GM20431 (cell line): ENCODE measurements around the gene SUPT5H.

Source experiments
- in situ Hi-C: fragments of 300-500 bp; cut with MseI, MboI; formaldehyde crosslinking; loops from one replicate; pipeline ENCODE4 v1.15.0; 2020; ENCODE audit warnings: low sequenced_read_pairs; ENCODE audit not compliant: unreplicated experiment

The SUPT5H gene

DNA sequence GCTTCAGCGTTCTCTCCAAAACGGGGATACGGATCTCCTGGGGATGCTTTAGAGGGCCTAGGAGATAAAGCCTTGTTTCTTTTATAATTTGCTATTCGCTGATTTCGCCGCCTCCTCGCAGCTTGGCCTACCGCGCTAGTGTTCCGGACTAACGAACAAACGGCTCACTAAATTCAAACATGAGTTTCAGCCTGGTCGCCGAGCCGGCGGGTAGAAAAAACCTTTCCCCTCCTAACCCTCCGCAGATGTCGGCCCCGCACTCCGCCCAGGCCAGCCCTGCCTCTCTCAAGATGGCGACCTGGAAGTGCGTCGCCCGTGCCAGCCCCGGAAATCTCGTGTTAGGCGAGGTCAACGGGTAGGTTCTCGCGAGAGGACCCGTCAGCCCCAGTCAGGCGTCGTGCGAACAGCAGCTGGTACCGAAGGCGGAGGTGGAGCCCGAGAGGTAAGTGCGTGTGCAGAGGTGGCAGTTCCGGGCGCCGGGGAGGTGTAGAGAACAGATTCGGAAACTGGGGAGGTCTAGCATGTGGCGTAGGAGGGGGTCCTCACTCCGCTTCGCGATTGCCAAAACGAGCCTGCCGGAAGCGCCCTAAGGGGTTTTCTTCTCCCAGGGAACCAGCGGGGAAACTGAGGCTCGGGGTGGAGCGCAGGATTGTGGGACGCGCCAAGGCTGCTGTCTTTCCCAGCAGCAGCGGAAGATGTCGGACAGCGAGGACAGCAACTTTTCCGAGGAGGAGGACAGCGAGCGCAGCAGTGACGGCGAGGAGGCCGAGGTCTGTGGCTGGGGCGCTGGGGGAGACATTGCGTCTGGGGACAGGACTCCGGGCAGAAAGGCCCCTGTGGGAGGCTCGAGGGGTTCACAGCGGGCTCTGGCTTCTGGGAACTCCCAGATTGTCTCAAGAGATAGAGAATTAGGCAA is at the start of gene SUPT5H:
Gene SUPT5H (plus strand): TSS at position 387 of the 916 bp plus-strand sequence. CDS start 309 bp downstream, at position 696.
- in situ Hi-C loops, result loop anchor here (10.0 kb wide), 1 partner anchor 89 kb away; the partner anchor contains the start of gene EID2B

DNA sequence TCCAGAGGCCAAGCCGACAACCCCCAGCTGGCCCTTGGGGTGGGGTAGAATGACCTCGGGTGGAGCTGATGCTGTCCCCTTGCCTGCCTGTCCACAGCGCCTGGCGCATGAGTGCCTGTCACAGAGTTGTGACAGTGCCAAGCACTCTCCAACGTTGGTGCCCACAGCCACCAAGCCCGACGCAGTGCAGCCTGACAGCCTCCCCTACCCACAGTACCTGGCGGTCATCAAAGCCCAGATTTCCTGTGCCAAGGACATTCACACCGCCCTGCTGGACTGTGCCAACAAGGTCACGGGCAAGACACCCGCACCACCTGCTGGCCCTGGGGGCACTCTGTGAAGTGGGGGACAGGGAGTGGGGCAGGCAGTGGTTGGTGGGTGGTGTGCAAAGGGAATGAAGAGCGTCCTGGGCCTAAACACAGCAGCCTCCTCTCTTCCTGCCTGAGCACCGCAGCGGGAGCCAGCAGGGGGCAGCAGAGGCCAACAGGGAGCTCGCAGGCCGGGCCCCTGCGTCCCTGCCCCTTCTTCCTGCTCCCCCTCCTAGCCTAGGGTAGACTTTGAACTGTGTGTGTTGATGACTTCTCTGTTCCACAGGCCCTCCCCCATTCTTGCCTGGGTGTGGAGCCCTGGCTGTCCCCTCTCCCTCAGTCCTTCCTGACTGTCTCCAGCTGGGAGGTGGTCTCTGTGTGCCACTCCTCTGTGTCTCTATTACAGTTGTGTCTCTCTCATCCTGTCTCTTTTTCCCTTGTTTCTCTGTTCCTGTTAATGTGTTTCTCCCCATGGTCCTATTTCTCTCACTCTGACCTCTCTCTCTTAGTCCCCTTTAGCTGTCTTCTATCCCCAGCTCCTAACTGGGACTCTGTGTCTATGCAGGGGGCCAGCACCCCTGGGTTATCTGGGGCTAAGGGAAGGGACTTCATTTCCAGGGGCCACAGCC is 47.8 kb upstream of the SUPT5H start:
- in situ Hi-C loops, result no loop called here

DNA sequence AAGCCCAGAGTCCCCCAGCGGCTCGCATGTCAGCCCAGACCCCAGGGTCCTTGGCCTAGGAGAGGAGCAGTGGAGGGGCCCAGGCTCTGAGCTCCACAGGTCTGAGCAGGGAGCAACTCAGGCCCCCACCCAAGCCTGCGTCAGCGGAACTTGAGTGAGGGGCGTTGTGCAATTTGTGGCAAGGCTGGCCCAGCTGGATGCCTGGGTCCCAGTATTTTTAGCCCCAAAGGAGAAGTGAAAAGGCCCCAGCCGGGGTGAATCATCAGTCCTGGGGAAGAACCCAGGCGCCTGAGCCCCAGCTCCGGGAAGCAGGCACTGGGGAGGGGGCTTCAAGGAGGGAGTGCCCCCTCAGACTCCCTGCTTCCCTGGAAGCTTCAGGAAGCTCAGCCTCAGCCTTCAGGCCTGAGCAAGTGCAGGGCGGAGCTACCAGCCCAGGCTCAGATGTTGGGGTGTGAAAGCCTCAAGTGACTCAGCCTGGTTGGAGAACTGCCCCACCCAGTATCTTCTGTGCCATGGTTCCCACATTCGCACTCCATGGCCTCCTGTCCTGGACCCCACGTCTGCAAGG is 47.0 kb upstream of the SUPT5H start:
- in situ Hi-C loops, result no loop called here

DNA sequence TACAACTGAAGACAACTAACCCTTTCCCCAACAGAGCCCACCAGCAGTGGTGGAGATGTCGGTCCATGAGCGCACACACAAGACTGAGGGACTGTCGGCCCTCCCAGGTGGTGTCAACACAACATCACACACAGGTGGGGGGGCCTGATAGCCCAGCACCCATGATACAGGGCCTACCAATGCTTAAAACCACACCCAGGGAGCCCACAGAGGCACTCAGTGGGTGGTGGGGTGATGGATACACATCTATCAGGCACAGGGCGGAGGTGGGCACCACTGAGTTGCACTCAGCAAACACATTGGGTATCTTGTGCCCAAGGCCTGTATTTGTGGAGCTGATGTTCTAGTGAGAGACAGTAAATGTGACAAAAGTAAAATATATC is 45.7 kb upstream of the SUPT5H start:
- in situ Hi-C loops, result no loop called here

DNA sequence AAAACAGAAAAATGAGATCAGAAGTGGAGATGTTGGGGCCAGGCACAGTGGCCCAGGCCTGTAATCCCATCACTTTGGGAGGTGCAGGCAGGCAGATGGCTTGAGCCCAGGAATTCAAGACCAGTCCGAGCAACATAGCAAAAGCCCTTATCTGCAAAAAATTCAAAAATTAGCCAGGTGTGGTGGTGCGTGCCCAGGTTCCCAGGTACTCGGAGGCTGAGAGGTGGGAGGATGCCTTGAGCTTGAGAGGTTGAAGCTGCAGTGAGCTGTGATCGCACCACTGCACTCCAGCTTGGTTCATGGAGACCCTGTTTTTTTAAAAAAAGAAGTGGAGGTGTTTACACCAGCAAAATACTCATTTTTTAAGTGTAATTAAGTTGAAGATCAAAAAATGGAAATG is 45.3 kb upstream of the SUPT5H start:
- in situ Hi-C loops, result no loop called here

DNA sequence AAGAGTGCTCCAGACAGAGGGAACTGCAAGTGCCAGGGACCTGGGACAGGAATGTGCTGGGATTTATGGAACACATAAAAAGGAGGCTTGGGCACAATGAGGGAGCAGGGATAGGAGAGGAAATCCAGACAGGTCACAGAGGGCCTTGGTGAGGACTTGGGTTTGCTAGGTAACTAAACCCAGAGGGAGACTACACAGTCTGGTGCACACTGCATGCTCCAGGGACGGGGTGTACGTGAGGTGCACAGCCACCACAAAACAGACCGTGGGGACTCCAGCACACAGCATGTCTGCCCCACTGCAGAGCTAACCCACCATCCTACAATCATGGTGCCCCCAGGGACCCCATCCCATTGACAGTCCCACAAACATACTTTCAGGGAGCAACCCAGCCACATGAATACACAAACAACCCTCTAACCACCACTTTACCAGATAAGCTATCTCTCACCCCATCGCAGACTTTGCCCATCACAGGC is 44.3 kb upstream of the SUPT5H start:
- in situ Hi-C loops, result no loop called here

DNA sequence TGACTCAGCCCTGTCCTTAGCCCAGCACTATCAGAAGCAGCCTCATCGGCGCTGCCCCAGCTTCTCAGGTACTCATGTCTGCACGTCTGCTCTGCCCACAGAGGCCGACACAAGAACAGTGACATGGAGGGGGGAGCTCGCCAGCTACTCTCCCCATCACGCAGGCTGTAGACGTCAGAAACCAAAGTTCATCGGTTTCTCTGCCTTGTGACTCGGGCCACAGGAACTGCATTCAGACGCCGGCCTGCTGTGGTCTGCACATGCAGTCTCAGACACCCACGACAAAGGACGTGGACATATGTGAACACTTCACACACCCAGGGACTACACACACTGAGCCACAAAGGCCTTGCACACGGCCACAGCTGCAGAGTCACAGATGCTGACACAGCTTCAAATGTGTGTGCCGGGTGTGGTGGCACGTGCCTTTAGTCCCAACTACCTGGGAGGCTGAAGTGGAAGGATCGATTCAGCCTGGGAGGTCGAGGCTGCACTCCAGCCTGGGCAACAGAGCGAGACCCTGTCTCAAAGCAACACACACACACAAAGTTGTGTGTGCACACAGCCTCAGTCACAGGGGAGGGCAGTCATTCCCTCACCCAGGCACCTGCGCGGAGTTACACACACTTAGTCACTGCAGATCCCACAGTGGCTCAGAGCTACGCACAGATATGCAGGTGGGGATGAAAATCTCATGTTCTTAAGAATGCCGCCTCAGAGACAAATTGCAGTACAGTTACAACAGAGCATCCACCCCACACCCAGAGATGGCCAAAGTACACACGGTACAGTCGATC is 43.6 kb upstream of the SUPT5H start:
- in situ Hi-C loops, result no loop called here

DNA sequence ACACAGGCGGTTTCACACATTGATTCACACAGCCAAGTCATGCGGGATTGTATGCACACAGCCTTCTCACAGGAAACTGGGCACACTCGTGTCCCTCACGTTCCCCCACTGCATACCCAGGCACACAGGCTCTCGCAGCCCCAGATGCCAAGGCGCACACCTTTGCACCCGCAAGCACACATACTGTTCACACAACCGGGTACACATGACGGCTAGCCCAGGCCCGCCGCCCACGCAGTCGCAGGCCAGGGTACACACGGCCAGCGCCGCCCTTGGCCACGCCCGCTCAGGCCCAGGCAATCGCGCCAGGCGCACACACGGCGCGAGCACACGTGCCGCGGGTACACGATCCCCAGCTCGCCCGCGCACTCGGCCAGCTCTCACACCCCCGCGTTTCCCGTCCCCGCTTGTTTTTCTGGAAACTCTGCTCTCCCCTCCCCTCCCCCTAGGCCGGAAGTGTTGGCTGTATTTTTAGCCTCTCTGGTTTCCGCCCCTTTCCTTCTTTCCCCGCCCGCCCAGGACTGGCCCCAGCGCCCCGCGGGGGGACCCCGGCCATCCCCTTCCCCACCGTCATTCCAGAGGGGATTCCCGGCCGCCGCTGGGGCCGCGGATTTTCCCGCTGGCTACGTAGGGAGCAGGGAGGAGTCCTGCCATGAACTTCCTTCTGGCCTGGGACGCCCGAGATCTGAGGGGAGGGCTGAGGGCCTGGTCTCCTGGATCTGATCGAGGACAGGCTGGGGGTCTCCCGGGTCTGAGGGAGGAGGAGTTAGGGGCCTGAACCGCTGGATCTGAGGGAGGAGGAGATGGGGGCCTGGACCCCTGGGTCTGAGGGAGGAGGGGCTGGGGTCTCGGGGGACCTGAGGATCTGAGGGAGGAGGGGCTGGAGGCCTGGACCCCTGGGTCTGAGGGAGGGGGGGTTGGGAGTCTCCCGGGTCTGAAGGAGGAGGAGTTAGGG is 42.8 kb upstream of the SUPT5H start:
- in situ Hi-C loops, result no loop called here

DNA sequence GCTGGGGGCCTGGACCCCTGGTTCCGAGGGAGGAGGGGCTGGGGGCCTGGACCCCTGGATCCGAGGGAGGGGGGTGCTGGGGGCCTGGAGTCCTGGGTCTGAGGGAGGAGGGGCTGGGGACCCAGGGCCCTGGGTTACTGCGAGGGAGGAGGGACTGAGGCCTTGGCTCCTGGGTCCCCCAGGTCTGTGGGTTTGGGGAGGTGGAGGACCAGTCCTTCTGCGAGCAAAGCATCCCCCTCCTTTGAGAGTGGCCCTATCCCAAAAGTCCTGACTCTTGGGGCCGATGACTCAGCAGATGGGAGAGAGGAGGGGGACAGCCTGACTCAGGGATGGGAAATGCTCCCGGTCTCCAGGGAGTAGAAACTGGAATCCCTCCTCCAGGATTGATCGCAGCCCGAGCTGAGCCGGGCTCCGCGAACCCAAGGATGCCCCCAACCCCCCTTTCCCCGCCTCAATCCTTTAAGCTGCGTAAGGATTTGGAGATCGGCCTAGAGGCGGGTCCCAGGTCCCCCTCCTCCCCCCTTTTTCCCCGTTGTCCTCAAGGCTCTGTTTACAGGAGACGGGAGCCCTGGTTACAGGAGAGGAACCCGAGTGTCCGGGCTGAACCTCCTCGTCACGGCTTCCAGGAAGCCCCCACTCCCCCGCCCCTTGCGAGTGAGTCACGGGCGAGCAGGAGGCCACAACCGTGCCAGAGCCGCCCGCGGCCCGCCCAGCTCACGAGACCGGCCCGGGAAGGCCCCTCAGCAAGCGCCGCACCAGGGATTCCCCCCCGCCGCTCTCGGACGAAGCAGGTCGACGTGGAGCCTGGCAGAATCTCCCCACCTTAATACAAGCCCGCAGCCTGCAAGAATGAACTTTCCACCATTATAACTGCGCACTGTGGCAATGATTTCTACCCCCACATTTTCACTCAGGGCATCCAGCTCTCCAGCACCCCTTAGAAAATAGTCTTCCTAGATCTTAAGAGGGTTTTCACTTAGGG is 41.8 kb upstream of the SUPT5H start:
- in situ Hi-C loops, result no loop called here

DNA sequence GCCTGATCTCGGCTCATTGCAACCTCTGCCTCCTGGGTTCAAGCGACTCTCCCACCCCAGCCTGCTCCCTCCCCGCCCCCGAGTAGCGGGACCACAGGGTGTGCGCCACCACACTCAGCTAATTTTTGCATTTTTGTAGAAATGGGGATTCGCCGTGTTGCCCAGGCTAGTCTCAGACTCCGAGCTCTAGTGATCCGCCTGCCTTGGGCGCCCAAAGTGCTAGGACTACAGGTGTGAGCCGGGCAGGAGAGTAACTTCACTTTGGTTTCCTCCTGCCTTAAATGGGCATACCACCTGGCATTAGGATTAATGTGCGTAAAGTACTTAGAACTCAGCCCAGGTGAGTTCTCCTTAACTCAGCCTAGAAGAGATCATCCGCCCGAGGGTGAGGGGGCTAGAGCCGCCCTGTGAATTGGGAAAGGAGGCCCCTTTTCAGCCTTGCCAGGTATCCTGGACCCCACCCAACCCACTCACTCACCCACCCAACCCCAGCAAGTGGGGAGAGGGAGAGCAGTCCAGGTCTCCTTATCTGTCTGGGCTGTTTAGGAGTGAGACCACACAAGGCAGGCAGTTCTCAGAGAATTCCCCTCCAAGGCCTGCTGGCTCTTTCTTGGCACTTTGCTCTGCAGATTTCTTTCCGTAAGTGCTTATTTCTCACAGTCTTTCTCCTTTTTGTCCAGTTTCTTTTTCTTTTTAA is 40.0 kb upstream of the SUPT5H start:
- in situ Hi-C loops, result no loop called here

DNA sequence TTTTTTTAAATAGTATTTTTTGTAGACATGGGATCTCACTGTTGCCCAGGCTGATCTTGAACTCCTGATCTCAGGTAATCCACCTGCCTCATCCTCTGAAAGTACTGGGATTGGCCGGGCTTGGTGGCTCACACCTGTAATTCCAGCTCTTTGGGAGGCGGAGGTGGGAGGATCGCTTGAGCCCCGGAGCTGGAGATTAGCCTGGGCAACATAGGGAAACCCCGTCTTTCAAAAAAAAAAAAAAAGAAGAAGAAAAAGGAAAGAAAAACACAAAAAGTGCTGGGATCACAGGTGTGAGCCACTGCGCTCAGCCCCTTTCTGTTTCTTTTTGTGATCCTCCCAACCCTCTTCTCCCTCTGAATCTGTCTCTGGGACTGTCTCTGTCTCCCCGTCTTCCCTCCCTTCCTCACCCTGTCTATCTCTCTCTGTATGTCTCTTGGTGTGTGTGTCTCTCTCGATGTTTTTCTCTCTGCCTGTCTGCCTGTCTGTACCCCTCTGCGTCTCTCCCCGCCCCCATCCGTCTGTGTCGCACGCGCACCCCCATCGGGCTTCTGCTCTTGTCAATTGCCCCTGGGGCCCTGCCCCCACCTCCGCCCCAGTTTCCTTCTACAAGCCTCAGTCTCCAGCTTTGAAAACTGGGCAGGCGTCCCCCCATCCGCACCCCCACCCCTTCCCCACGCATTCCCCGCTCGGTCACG is 39.3 kb upstream of the SUPT5H start:
- in situ Hi-C loops, result no loop called here

DNA sequence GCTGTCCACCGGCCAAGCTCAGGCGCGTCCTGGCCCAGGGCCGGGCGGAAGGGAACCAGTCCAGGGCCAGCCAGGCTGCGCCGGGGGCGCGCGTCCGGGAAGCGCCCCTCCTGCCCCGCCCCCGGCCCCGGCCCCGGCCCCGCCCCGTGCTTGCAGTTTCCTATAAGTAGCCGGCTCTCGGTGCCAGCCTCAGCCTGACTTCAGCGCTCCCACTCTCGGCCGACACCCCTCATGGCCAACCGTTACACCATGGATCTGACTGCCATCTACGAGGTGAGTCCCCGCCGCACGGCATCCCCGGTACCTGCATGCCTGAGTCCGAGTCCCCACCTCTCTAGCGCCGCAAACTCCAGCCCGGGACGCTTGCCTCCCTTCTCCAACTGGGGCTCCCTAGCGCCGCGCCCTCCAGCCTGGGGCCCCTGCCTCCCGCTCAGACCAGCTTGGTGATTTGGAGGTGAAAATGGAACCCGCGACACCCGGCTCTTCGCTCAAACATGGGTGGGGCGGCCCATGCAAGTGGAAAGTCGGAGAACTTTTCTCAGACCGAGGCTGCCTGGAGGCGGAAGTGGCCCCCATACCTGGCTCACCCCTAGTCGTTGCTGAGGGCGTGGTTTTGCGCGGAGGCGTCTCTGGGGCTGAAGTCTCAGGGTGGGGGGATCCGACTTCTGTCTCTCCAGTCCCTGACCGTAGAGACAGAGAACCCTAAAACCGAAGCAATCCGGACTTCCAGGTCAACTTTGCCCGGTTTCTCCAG is 38.5 kb upstream of the SUPT5H start, which contains the start of gene ZFP36:
Gene ZFP36 (plus strand): TSS at position 192 of the 754 bp plus-strand sequence. CDS start 58 bp downstream, at position 250.
- in situ Hi-C loops, result no loop called here

DNA sequence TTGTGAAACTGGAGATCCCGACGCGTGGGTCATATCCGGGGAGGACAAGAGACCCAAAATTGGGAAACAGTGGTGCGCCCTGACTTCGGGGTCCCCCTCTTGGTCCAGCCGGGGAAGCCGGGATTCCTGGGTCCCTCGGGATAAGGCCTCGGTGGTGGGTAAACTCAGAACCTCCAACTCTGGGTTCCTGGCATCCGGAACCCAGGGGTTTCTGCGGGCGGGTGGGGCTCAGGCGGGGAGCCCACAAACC is 38.0 kb upstream of the SUPT5H start:
- in situ Hi-C loops, result no loop called here

DNA sequence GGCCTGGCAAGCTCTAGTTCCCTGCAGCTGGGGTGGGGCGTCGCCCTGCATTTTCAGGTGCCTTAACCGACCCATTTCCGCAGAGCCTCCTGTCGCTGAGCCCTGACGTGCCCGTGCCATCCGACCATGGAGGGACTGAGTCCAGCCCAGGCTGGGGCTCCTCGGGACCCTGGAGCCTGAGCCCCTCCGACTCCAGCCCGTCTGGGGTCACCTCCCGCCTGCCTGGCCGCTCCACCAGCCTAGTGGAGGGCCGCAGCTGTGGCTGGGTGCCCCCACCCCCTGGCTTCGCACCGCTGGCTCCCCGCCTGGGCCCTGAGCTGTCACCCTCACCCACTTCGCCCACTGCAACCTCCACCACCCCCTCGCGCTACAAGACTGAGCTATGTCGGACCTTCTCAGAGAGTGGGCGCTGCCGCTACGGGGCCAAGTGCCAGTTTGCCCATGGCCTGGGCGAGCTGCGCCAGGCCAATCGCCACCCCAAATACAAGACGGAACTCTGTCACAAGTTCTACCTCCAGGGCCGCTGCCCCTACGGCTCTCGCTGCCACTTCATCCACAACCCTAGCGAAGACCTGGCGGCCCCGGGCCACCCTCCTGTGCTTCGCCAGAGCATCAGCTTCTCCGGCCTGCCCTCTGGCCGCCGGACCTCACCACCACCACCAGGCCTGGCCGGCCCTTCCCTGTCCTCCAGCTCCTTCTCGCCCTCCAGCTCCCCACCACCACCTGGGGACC is 37.6 kb upstream of the SUPT5H start:
- in situ Hi-C loops, result no loop called here
